ENCODE results near the gene TSSK3. TPM values are rescaled to one million over a fixed set of nuclear protein-coding genes. Genes with fewer than 3 reads are reported as not detected.

The TSSK3 gene
- total and polyA plus RNA-seq, 3 experiments from 2014 or later, result 0.33 to 1.1 (median 0.44) TPM

- no peak overlapping the region for H3K4me3 ChIP-seq (ENCODE audit: low read length)
- no peak overlapping the region for H3K27ac ChIP-seq (ENCODE audit: low read depth, low read length)
- no peaks in the 10 kb centered on the region for H3K9me3 ChIP-seq (ENCODE audit: low read length)
- Mint-ChIP-seq H3K4me1 (peaks cover 12 to 20% (median 17%) of the 10 kb centered on the region in 3 donors), H3K4me3 (no peak overlapping the region), H3K27me3 (peaks cover 0 to 5% of the 10 kb centered on the region in 2 donors), H3K36me3 (peaks cover 7 to 78% (median 19%) of the 10 kb centered on the region in 3 donors), H3K27ac (no peak overlapping the region), H3K9me3 (no peaks in the 10 kb centered on the region)
- DNase-seq, result no peak
- CTCF ChIA-PET, result no interaction called here
- H3K36me3 ChIP-seq (ENCODE audit: insufficient read depth, low read length), result peaks cover 50% of the 10 kb centered on the region
- peaks cover 8% of the 10 kb centered on the region for H3K4me1 ChIP-seq (ENCODE audit: insufficient read depth, low read length)
- POLR2A ChIA-PET, result interaction anchor here (0.5 kb wide), 1 partner anchor 95 kb away, joined by 3 read pairs; no protein-coding TSS in a partner anchor
- no peaks in the 10 kb centered on the region for H3K27me3 ChIP-seq (ENCODE audit: insufficient read depth, low read length, poor library complexity, severe bottlenecking)
Observed at GRCh38 chr1:32330558-32331151, 31.7 kb upstream of the TSSK3 start.

- no peaks in the 10 kb centered on the region for H3K9me3 Mint-ChIP-seq
- Histone ChIP-seq H3K27ac (ENCODE audit: low read depth, low read length) (no peak overlapping the region), H3K9me3 (ENCODE audit: low read length) (no peaks in the 10 kb centered on the region), H3K4me3 (ENCODE audit: low read length) (no peak overlapping the region), H3K4me1 (ENCODE audit: insufficient read depth, low read length) (peaks cover 10% of the 10 kb centered on the region), H3K36me3 (ENCODE audit: insufficient read depth, low read length) (peaks cover 50% of the 10 kb centered on the region), H3K27me3 (ENCODE audit: insufficient read depth, low read length, poor library complexity, severe bottlenecking) (no peaks in the 10 kb centered on the region)
- CTCF ChIA-PET, result interaction anchor here (1.2 to 1.4 kb wide), 2 partner anchors 10 to 82 kb away, joined by 3 to 5 read pairs; no protein-coding TSS in a partner anchor
- H3K27ac Mint-ChIP-seq, result peak overlapping the region in 3 of 8 donors; percentile 39 to 49 (median 43)
- H3K4me3 Mint-ChIP-seq, result no peak overlapping the region
- no peak for DNase-seq
- H3K4me1 Mint-ChIP-seq, result peaks cover 12 to 23% (median 17%) of the 10 kb centered on the region in 3 donors
- H3K36me3 Mint-ChIP-seq, result peaks cover 7 to 72% (median 19%) of the 10 kb centered on the region in 3 donors
- POLR2A ChIA-PET, result no interaction called here
- peaks cover 0 to 5% of the 10 kb centered on the region in 2 donors for H3K27me3 Mint-ChIP-seq
Observed at GRCh38 chr1:32331549-32331948, 30.8 kb upstream of the TSSK3 start.

GRCh38 chr1:32332290-32333079 is 29.9 kb upstream of the TSSK3 start:
- H3K27ac ChIP-seq (ENCODE audit: low read depth, low read length), result no peak overlapping the region
- H3K4me1 ChIP-seq (ENCODE audit: insufficient read depth, low read length), result peaks cover 20% of the 10 kb centered on the region
- Mint-ChIP-seq H3K4me1 (peaks cover 21 to 33% (median 26%) of the 10 kb centered on the region in 3 donors), H3K36me3 (peaks cover 7 to 63% (median 19%) of the 10 kb centered on the region in 3 donors), H3K9me3 (no peaks in the 10 kb centered on the region), H3K27me3 (peaks cover 0 to 5% of the 10 kb centered on the region in 2 donors), H3K27ac (peak overlapping the region in 1 of 8 donors; percentile 54), H3K4me3 (peak overlapping the region in 1 of 7 donors; percentile 34)
- no peaks in the 10 kb centered on the region for H3K27me3 ChIP-seq (ENCODE audit: insufficient read depth, low read length, poor library complexity, severe bottlenecking)
- POLR2A ChIA-PET, result interaction anchor here (0.6 kb wide), 1 partner anchor 72 kb away, joined by 5 read pairs; no protein-coding TSS in a partner anchor
- H3K9me3 ChIP-seq (ENCODE audit: low read length), result no peaks in the 10 kb centered on the region
- DNase-seq, result no peak
- CTCF ChIA-PET, result interaction anchor here (1.0 to 1.4 kb wide), 8 partner anchors 11 to 92 kb away, joined by 3 to 5 read pairs (median 3); no protein-coding TSS in a partner anchor
- peaks cover 43% of the 10 kb centered on the region for H3K36me3 ChIP-seq (ENCODE audit: insufficient read depth, low read length)
- no peak overlapping the region for H3K4me3 ChIP-seq (ENCODE audit: low read length)

DNA sequence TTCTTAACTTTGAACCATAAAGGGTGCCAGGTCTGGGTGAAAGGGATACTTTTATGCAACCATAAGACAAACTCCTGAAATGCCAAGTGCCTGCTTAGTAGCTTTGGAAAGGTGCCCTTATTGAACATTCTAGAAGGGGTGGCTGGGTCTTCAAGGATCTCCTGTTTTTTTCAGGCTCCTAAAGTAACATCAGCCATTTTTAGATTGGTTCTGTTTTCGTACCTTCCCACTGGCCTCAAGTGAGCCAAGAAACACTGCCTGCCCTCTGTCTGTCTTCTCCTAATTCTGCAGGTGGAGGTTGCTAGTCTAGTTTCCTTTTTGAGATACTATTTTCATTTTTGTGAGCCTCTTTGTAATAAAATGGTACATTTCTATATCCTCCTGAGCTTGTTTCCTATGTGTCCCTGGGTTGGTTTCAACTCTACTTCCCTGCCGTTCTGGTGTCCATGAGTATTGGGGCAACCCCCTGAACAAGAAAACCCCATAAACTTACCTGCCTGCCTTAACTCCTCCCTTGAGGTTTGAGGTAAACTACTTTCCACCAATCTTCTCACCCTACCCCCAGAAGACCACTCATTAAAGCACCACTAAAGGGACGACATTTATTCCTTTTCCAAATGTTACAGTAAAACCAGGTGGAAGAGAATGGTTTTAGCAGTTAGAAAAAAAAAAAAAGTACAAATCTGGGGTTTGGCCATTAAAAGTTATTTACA is 28.9 kb upstream of the TSSK3 start:
- H3K27me3 ChIP-seq (ENCODE audit: insufficient read depth, low read length, poor library complexity, severe bottlenecking), result no peaks in the 10 kb centered on the region
- H3K36me3 ChIP-seq (ENCODE audit: insufficient read depth, low read length), result peaks cover 35% of the 10 kb centered on the region
- no peak for DNase-seq
- H3K27me3 Mint-ChIP-seq, result peaks cover 0 to 5% of the 10 kb centered on the region in 2 donors
- ChIA-PET CTCF (interaction anchor here (0.8 to 1.6 kb wide), 10 partner anchors 14 to 93 kb away, joined by 3 to 5 read pairs (median 3); no protein-coding TSS in a partner anchor), POLR2A (interaction anchor here (0.6 kb wide), 1 partner anchor 73 kb away, joined by 5 read pairs; no protein-coding TSS in a partner anchor)
- H3K4me1 ChIP-seq (ENCODE audit: insufficient read depth, low read length), result peaks cover 27% of the 10 kb centered on the region
- H3K4me1 Mint-ChIP-seq, result peaks cover 27 to 40% (median 33%) of the 10 kb centered on the region in 3 donors
- H3K36me3 Mint-ChIP-seq, result peaks cover 7 to 54% (median 17%) of the 10 kb centered on the region in 3 donors
- no peak overlapping the region for H3K27ac ChIP-seq (ENCODE audit: low read depth, low read length)
- peak overlapping the region in 7 of 8 donors; percentile 11 to 72 (median 63) for H3K27ac Mint-ChIP-seq
- no peak overlapping the region for H3K4me3 ChIP-seq (ENCODE audit: low read length)
- no peaks in the 10 kb centered on the region for H3K9me3 ChIP-seq (ENCODE audit: low read length)
- H3K9me3 Mint-ChIP-seq, result no peaks in the 10 kb centered on the region
- peak overlapping the region in 3 of 7 donors; percentile 7 to 88 (median 8) for H3K4me3 Mint-ChIP-seq

- Histone ChIP-seq H3K27ac (ENCODE audit: low read depth, low read length) (no peak overlapping the region), H3K4me1 (ENCODE audit: insufficient read depth, low read length) (peaks cover 27% of the 10 kb centered on the region), H3K36me3 (ENCODE audit: insufficient read depth, low read length) (peaks cover 25% of the 10 kb centered on the region), H3K9me3 (ENCODE audit: low read length) (no peaks in the 10 kb centered on the region), H3K4me3 (ENCODE audit: low read length) (peak overlapping the region; percentile 58), H3K27me3 (ENCODE audit: insufficient read depth, low read length, poor library complexity, severe bottlenecking) (no peaks in the 10 kb centered on the region)
- no peak for DNase-seq
- Mint-ChIP-seq H3K9me3 (no peaks in the 10 kb centered on the region), H3K4me3 (peak overlapping the region; percentile 20 to 88 (median 86)), H3K27me3 (peaks cover 0 to 5% of the 10 kb centered on the region in 2 donors), H3K36me3 (peaks cover 7 to 44% (median 14%) of the 10 kb centered on the region in 3 donors), H3K4me1 (peaks cover 31 to 42% (median 37%) of the 10 kb centered on the region in 3 donors), H3K27ac (peak overlapping the region; percentile 17 to 80 (median 65))
- POLR2A ChIA-PET, result interaction anchor here (0.6 to 0.8 kb wide), 2 partner anchors 24 to 43 kb away, joined by 4 read pairs; partner anchors contain the start of gene HDAC1
- CTCF ChIA-PET, result interaction anchor here (0.8 to 1.6 kb wide), 2 partner anchors 14 to 86 kb away, joined by 3 to 4 read pairs; no protein-coding TSS in a partner anchor
Observed at GRCh38 chr1:32334274-32334861, 28.0 kb upstream of the TSSK3 start.

DNA sequence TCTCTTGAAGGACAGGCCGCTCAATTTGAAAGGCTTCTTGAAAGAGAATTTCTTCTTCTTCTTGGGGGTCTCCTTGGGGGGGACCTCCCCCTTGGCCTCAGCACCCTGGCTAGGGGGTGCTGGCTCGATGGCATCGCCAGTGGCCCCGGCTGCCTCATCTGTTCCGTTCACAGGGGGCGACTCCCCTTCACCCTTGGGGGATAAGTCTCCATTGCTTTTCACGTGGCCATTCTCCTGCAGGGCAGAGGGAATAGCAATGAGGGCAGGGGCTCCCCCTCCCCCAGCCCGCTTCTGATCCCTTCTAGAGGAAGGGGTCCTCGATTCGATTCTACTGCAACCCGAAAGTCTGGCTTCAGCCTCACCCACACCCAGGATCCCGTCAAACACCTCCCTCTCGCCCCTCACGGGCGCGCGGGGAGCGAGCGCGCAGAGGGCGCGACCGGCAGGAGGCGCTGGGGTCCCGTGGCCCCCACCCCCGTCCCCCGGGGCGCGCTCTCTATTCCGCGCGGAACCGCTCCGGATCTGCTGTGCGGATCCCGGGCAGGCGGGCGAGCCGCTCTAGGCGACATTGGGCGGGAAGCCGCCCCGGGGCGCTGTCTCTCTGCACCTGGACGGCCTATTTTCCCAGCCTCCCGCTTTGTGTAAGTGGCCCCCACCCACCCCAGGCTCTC is 27.3 kb upstream of the TSSK3 start:
- peak overlapping the region; percentile 67 to 86 (median 85) for H3K4me3 Mint-ChIP-seq
- DNase-seq, result peak; percentile 57 to 77 (median 64)
- peaks cover 7 to 38% (median 11%) of the 10 kb centered on the region in 3 donors for H3K36me3 Mint-ChIP-seq
- H3K4me1 Mint-ChIP-seq, result peaks cover 31 to 42% (median 42%) of the 10 kb centered on the region in 3 donors
- Histone ChIP-seq H3K4me3 (ENCODE audit: low read length) (peak overlapping the region; percentile 58), H3K36me3 (ENCODE audit: insufficient read depth, low read length) (peaks cover 19% of the 10 kb centered on the region), H3K9me3 (ENCODE audit: low read length) (no peaks in the 10 kb centered on the region), H3K4me1 (ENCODE audit: insufficient read depth, low read length) (peaks cover 27% of the 10 kb centered on the region), H3K27ac (ENCODE audit: low read depth, low read length) (peak overlapping the region; percentile 40), H3K27me3 (ENCODE audit: insufficient read depth, low read length, poor library complexity, severe bottlenecking) (no peaks in the 10 kb centered on the region)
- peaks cover 0 to 5% of the 10 kb centered on the region in 2 donors for H3K27me3 Mint-ChIP-seq
- POLR2A ChIA-PET, result interaction anchor here (0.6 to 2.6 kb wide), 16 partner anchors 10 to 156 kb away, joined by 3 to 34 read pairs (median 8); partner anchors contain the start of genes BSDC1, HDAC1 and TXLNA
- CTCF ChIA-PET, result interaction anchor here (1.0 to 3.3 kb wide), 14 partner anchors 10 to 119 kb away, joined by 3 to 28 read pairs (median 6); partner anchors contain the start of gene HDAC1
- H3K9me3 Mint-ChIP-seq, result no peaks in the 10 kb centered on the region
- peak overlapping the region in 7 of 8 donors; percentile 9 to 80 (median 70) for H3K27ac Mint-ChIP-seq

All from CD8-positive, alpha-beta memory T cell (primary cell).